Activated CD8-positive, alpha-beta memory T cell treated with anti-CD3 and anti-CD28 coated beads for 24 hours (primary cell): ENCODE data around the gene ST6GALNAC4.

ENCODE experiments used
- DNase-seq: peaks from one replicate; pipeline ENCODE4 v3.0.0-alpha.2; 2020

ST6GALNAC4 gene

DNA sequence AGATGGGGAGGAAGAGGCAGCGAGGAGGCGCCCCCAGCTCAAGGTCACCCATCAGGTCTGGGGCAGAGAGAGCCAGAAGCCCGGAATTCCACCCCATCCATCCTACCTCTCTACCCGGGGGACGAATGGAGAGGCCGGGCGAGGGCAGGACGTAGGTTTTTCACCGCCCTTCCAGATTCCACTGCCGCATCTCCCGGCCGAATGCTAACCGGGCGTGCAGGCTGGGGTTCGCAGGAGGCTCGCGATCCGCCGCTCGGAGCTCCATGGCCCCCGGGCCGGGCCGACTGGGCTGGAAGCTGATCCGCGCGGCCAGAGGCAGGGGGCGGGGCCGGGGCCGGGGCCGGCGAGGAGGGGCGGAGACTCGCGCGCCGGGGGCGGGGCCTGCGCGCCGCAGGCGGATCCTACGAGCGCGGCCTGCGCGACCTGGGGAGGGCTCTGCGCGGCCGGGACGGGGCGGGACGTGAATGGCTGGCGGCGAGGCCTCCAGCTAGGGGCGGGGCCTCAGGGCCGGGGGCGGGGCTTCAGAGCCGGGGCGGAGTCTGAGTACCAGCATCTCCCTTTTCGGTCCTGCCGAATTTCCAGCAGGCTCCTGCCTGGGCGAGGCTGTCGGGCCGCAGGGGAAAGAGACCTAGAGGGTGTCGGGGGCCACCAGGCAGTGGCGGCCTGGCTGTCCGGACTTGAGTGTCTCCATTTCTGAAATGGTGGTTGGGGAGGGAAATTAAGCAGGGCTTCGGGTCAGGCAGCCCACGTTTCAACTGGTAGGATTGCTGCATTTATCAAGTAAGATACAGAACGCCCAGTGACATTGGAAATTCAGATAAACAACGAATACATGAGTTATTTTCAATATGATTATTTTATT, at the start of gene ST6GALNAC4:
Gene ST6GALNAC4, minus strand, starts transcription at position 322 of the 862 bp plus-strand sequence. CDS start 622 bp downstream, outside the sequence.
- peak; percentile 99 for DNase-seq

DNA sequence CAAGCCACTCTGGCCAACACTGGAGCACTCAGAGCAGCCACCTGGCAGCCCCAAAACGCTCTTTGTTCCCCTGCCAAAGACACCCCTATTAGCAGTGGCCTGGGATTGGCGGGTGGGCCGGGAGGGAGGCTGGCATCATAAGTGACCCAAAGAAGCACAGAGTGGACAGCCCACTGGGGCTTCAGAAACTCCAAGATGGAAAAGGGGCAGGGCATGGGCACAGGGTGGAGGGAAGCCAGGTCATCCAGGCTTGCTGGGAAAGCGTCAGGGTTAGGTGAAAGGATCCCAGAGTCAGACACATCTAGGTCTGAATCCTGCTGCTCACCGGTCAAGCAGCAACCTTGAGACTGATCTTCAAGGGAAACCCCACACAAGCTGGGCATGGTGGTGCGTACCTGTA, 49.1 kb upstream of the ST6GALNAC4 start:
- DNase-seq = no peak

- DNase-seq = peak; percentile 57
Observed at GRCh38 chr9:127963359-127964064, 46.7 kb upstream of the ST6GALNAC4 start.

DNA sequence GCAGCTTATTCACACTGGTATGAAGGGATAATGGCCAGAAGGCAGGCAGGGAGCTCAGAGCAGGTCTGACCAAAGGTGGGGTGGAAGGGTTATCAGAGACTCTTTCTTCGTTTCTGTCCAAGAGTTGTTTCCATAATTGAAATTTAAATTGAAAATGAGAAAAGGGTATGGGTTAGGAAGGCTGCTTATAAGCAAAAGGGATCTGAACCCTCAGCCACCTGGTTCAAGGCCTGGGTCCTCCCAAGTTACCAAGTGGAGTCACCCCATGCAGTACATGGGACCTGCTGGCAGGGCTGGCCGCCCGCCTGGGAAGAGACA, 46.2 kb upstream of the ST6GALNAC4 start:
- no peak for DNase-seq

DNA sequence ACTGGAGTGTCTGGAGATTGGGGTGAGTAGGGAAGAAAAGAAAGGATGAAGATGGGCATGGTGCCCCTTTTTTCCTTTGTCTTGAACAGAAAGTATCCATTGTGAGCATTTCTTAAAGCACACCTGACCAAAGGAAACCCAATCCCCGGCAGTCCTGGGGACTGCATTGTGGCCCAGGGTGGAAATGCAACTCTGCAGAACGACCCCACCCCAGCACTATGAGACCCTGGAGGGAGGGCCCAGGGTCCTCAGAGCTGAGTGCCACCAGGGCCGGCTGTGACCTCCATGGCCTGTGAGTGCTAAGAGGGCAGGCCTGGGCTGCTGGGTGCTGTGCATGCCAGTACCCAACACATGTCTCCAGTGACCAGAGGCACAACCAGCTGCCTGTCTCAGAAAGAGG, 45.4 kb upstream of the ST6GALNAC4 start:
- no peak for DNase-seq

- no peak for DNase-seq
Observed at GRCh38 chr9:127961613-127962155, 44.8 kb upstream of the ST6GALNAC4 start.

DNA sequence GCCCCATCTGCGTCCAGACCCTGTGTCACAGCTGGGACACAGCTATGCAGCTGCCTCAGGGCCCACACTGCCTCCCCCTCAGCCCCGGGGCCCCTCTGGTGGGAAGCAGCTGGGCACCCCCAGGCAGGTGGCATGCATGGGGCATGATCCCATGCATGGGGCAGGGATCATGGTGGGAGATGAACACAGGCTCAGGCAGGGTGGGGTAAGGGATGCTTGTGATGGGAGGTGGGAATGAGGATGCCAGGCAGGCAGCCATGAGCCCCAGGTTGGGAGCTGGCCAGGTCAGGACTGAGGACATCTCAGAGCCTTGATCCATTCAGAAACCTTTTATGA, 44.3 kb upstream of the ST6GALNAC4 start:
- no peak for DNase-seq

- no peak for DNase-seq
Observed at GRCh38 chr9:127960410-127961154, 43.7 kb upstream of the ST6GALNAC4 start.

DNA sequence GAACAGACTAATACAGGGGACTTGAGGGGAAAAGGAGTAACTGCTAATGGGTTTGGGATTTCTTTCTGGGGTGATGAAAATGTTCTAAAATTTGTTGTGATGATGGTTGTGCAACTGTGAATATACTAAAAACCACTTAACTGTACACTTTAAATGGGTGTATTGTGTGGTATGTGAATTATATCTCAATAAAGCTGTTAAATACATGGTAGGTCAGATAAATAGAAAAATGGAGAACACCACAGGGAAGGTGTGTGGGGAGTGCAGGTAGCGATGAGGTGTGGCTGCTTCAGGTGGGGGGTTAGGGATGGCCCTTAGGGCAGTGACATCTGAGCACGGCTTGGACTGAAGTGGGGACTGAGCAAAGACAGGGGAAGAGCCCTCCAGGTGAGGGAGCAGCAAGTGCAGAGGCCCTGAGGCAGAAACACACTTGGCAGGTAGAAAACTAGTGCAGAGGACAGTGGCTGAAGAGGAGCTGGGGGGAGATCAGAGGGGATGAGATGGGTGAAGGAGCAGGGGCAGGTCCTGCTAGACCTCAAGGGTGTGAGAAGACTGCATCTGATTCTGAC, 43.1 kb upstream of the ST6GALNAC4 start:
- no peak for DNase-seq

- no peak for DNase-seq
Observed at GRCh38 chr9:127959398-127959797, 42.6 kb upstream of the ST6GALNAC4 start.

GRCh38 chr9:127958728-127959127, 41.9 kb upstream of the ST6GALNAC4 start:
- no peak for DNase-seq

DNA sequence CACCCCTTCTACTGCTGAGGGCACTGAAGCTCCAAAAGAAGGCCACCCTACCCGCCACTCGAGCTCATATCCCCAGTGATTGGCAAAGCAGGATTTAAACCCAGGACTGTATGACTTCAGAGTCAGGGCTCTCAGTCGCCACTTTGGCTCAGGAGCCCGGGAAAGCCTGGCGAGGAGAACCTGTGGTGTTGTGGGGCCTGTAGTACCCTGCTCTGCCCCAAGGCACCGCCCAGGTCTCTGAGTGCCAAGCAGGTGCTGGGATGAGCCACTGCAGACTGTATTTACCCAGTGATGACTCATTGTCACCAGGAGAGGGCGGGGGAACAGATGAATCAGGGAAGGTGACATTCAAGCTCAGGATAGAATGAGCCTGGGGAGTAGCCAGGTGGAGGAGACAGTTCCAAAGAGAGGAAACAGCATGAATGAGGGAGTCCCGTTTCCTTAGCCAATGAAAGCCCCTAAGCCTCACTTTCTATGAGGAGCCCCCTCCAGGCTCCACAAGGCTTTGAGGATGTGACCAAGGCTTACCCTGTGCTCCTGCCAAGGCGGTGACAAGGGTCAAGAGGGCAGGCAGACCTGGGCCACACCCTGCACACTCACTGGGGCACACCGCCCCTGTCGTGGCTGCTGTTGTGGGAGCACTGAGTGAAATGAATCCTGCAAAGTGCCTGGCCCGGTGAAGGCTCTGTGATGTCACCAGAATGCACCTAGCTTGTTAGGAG, 38.6 kb upstream of the ST6GALNAC4 start:
- no peak for DNase-seq

DNA sequence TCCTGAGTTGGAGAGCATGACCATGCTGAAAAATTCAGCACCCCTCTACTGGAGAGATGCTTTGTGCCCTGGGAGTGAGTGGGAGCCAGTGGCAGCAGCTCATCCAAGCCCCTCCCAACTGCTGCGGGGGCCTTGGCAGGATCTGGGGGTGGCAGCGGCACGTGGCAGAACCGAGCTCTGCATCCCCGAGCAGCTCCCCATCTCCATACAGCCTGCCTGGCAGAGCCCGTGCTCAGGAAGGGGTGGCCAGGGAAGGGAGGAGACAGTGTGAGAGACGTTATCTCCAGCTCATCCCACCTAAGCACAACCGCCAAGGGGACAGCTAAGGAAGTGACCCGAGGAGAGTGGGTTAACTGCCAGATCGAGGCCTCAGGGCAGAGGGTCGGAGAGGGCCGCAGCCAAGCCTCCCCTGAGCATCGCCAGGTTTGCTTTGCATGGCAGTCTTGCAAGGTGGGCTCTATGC, 38.0 kb upstream of the ST6GALNAC4 start:
- no peak for DNase-seq

DNA sequence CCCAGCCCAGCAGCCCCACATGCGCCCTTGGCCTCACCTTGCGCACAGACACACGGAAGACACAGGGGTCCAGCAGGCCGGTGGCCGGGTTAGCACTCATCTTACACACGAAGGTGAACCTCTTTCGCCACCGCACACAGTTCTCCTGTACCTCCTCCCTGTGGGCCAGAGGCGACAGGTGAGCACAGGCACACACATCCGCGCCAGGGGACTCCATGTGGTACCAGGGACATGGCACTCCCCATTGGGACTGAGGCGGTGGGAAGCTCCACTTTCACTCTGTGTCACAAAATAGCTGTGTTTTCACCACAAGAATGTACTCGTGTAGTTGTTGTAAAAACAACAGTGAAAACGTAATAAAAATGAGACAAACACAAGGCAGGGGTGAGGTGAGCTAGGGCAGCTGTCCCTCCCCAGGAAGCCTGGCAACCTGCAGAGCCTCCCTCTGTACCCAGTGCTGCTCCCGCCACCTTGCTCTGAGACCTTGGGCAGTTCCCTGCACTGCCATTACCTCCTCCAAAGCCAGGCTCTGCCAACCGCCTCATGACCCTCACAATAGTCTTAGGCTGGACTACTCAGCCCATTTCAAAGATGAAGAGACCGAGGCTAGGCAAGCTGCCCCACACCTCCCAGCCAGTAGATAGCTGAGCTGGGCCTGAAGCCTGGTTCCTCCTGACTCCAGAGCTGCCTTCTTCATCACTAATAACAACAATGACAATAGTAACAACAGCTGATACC, 37.1 kb upstream of the ST6GALNAC4 start:
- no peak for DNase-seq

DNA sequence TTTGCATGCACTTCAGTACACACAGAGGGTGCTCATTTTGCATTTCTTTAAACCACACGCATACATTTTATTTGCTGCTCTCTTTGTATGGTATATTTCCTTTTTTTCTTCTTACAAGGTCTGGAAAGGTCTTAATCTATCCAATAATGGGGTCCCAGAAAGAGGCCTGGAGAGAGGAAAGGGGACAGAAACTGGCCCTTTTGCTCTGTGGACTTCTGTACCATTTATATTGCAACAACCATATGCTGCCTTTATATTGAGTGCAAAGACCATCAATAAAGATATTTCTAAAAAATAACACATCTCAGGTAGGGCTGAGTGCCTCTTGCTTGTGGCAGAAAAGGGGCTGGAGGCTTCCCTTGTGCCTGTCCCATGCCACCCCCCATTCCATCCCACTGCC, 36.3 kb upstream of the ST6GALNAC4 start:
- DNase-seq = no peak

- no peak for DNase-seq
Observed at GRCh38 chr9:127950513-127951289, 33.9 kb upstream of the ST6GALNAC4 start.

DNA sequence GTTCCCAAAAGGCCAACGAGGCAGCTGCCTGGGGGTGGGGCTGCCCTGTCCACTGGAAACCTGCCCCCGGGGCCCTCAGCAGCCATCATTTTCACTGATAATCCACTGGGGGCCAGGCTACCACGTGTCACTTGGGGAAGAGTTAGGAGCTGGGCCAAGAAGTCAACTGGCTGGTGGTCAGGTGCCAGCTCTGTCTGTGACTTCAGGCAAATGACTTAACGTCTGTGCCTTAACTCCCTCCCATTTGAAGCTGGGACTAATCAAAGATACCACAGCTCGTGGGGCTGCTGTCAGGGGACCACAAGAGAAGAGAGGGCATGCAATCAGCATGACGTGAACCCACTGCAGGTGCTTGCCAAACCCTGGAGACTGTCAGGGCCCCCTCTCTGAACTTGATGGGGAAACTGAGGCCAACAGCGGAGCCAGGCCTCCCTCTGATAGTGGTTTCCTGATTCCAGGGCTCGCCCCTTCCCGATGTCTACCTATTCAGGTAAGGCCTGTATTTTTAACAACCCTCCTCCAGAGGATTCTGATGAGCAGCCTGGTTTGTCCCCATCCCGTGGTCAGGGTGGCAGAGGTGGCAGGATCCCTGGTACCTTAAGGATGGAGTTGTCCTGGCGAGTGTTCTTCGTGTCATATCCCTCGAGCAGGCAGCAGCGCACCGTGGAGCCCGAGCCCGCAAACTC, 33.1 kb upstream of the ST6GALNAC4 start:
- no peak for DNase-seq

- DNase-seq = no peak
Observed at GRCh38 chr9:127947841-127948710, 31.2 kb upstream of the ST6GALNAC4 start.

- DNase-seq = no peak
Observed at GRCh38 chr9:127946728-127947127, 29.9 kb upstream of the ST6GALNAC4 start.
